Airway epithelial cell (primary cell): ENCODE measurements around the gene RAET1G. TPM values are rescaled to one million over a fixed set of nuclear protein-coding genes. Genes with fewer than 3 reads are reported as not detected.

Experiments used
- total RNA-seq: library from RNA; depleted of rRNA; stranded (reverse); fragments of >200 nt; gene quantifications from 2 replicates; pipeline ENCODE4 v1.2.3, GENCODE V29; 2015

Gene RAET1G
- total RNA-seq, result 30.8 and 34.7 TPM in 2 replicates

DNA sequence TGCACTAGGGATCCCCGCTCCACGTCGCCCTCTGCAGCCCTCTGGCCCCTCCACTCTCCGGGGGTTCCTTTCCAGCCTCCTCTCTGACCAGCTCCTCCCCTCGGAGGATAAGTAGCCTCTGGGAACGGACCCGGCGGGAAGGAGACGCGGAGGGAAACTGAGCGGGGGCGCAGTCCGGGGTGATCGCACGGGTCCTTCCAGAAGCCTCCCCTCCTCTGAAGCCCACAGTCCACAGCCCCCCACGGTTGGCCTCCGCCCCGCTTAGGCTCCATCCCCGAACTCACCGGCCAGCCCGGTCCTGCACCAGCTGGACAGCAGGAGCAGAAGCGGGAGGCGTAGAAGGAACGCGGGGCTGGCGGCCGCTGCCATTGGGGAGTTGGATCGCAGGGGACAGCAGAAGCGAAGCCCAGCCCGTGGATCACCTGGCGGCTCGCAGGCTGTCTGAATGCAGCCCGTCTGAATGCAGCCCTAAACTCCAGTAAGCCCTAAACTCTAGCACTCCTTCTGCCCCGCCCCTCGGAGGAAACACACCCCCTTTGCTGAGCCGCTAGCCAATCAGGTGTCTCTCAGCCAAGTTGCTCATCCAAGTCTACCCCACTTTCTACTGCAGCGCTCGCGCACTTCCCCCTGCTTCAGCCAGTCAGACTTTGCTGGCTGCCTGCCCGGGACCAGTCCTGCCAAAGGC lies at the start of gene RAET1G:
Gene RAET1G, minus strand, starts transcription at position 480 of the 685 bp plus-strand sequence. Its CDS starts 111 bp downstream, at position 369.

GRCh38 chr6:149963462-149964307 lies 40.8 kb upstream of the RAET1G start, which contains the start of gene ULBP1:
Gene ULBP1, plus strand, starts transcription at chr6:149963943. Its CDS starts 107 bp downstream, at chr6:149964050.

DNA sequence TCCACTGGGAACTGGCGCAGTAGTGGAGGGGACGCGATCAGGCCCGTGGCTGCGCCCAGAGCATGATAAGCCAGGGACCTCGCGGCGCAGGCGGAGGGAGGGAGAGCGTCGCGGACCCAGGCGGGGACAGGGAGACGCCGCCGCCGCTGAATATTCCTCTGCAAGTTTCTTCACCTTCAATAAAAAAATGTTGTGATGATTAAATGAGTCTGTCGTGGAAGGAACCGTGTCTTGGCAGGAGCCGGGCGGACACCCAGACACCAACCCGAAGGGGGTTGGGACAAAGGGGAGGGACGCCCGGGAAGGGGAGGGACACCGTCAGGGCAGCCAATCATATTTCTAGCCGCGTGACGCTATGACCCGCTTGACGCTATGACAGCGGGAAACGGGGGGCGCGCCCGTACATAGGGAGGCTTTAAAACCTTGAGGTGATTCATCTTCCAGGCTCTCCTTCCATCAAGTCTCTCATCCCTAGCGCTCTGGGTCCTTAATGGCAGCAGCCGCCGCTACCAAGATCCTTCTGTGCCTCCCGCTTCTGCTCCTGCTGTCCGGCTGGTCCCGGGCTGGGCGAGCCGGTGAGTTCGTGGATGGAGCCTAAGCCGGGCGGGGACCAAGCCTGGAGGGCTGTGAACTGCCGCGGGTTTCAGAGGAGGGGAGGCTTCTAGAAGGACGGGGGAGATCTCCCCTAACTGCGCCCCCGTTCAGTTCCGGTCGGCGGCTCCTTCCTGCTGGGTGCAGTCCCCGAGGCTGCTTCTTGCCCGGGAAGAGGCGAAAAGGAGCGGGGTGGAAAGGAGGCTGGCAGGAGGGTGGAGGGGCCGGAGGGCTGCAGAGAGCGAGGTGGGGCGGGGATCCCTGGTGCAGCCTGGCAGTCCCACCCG lies 18.9 kb upstream of the RAET1G start, which contains the start of gene ULBP2:
Gene ULBP2, plus strand, starts transcription at position 432 of the 878 bp plus-strand sequence. Its CDS starts 59 bp downstream, at position 491.

DNA sequence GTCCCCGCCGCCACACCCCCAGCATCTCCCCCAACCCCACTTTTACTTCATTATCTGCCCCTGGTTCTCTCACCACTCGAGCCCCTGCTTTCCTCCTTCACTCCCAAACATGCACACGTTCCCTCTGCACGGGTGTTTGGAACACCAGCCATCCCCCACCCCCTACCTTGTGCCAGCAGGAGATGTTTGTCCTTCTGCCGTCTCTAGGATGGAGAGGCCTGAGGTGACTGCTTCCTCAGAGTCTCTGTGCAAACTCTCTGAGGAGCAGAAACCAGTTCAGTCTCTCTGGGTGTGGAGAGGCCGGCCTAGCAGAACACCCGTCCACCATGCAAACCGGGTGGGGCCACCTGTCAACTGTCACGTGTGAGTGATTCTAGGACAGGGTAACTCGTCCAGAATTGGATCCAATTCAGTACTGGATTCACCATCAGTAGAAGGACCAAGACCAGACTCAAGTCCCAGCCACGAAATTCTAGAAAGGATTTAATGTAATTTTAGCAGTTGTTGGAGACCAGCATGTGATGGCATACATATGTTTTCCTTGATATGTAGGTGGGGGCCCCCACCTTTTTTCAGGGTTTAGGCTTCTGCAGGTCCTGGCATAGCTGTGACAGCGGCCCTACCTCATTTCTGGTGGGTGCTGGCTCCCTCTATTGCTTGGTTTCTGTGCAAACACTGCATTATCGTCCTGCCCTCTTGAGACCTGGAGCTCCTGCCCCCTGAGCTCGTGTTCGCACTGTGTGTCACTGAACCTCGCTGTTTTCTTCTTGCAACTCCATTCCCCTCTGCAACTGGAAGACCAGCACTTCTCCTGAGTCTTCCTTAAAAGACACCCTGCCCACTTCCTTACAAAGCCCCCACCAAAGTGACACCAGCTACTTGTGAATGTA lies 24.8 kb downstream of the RAET1G start, which contains the start of gene RAET1E:
Gene RAET1E, minus strand, starts transcription at position 259 of the 890 bp plus-strand sequence. CDS start 7,212 bp downstream, outside the sequence.

Other genes starting within 250 kb of the RAET1G start
- gene LATS1, start 205.0 kb downstream of the RAET1G start, total RNA-seq, result 7.4 and 14.6 TPM in 2 replicates
- 12.4 and 20.5 TPM in 2 replicates for gene NUP43, start 176.6 kb downstream of the RAET1G start, total RNA-seq
- 140 and 179 TPM in 2 replicates for gene PCMT1, start 173.4 kb downstream of the RAET1G start, total RNA-seq
- 87.3 and 103 TPM in 2 replicates for gene LRP11, start 58.8 kb downstream of the RAET1G start, total RNA-seq
- 13.7 and 16.3 TPM in 2 replicates for gene RAET1E, start 25.0 kb downstream of the RAET1G start, total RNA-seq
- gene ULBP2, start 18.9 kb upstream of the RAET1G start, total RNA-seq, result 13.0 and 14.1 TPM in 2 replicates
- 0.05 and 0.28 TPM in 2 replicates for gene ULBP1, start 40.8 kb upstream of the RAET1G start, total RNA-seq
- 23.0 and 27.2 TPM in 2 replicates for gene RAET1L, start 102.4 kb upstream of the RAET1G start, total RNA-seq
- gene ULBP3, start 146.0 kb upstream of the RAET1G start, total RNA-seq, result 12.1 and 14.7 TPM in 2 replicates
- 89.3 and 94.6 TPM in 2 replicates for gene PPP1R14C, start 219.9 kb upstream of the RAET1G start, total RNA-seq